Endodermal cell (in vitro differentiated cells): Measurements from ENCODE around the gene DDAH1. TPM values are rescaled to one million over a fixed set of nuclear protein-coding genes. Genes with fewer than 3 reads are reported as not detected.

ENCODE experiments used
- DNase-seq: peaks from one replicate; pipeline ENCODE4 v3.0.0-alpha.2; 2017
- H3K27ac ChIP-seq: 2 replicates; pipeline ENCODE4 v1.5.1; 2013; ENCODE audit warnings: mild to moderate bottlenecking, low read depth, low read length, moderate library complexity
- H3K27me3 ChIP-seq: 2 replicates; pipeline ENCODE4 v1.6.1; 2013; ENCODE audit warnings: mild to moderate bottlenecking, low read length, moderate library complexity; ENCODE audit not compliant: insufficient read depth, control insufficient read depth, poor library complexity, severe bottlenecking
- H3K36me3 ChIP-seq: 2 replicates; pipeline ENCODE4 v1.7.0; 2013; ENCODE audit warnings: mild to moderate bottlenecking, low read length, moderate library complexity; ENCODE audit not compliant: control insufficient read depth, insufficient read depth
- H3K4me1 ChIP-seq: one replicate; pipeline ENCODE4 v1.7.0; 2013; ENCODE audit warnings: low read length; ENCODE audit not compliant: control insufficient read depth, insufficient read depth
- H3K4me3 ChIP-seq: 2 replicates; pipeline ENCODE4 v1.5.1; 2013; ENCODE audit warnings: mild to moderate bottlenecking, low read length, moderate library complexity
- H3K9ac ChIP-seq: 2 replicates; pipeline ENCODE4 v1.6.1; 2013; ENCODE audit warnings: mild to moderate bottlenecking, low read length, moderate library complexity; ENCODE audit not compliant: poor library complexity, severe bottlenecking; ENCODE audit errors: extremely low read depth
- H3K9me3 ChIP-seq: 2 replicates; pipeline ENCODE4 v1.6.1; 2013; ENCODE audit warnings: mild to moderate bottlenecking, low read length, moderate library complexity; ENCODE audit not compliant: control insufficient read depth
- H3K27ac Mint-ChIP-seq: 2 replicates; pipeline ENCODE4 v1.8.0; 2020; ENCODE audit warnings: mixed read lengths
- H3K27me3 Mint-ChIP-seq: 2 replicates; pipeline ENCODE4 v1.8.0; 2021; ENCODE audit warnings: mild to moderate bottlenecking, mixed read lengths; ENCODE audit not compliant: insufficient read depth
- H3K36me3 Mint-ChIP-seq: 2 replicates; pipeline ENCODE4 v1.8.0; 2020; ENCODE audit warnings: low read depth, mixed read lengths
- H3K4me1 Mint-ChIP-seq: 2 replicates; pipeline ENCODE4 v1.8.0; 2020; ENCODE audit warnings: mixed read lengths
- H3K4me3 Mint-ChIP-seq: 2 replicates; pipeline ENCODE4 v1.8.0; 2020; ENCODE audit warnings: mild to moderate bottlenecking, moderate library complexity, mixed read lengths
- H3K9me3 Mint-ChIP-seq: 2 replicates; pipeline ENCODE4 v1.8.0; 2020; ENCODE audit warnings: mild to moderate bottlenecking, mixed read lengths
- CTCF ChIP-seq: fragments of 200-600 bp; sonication (generic); conservative IDR thresholded peaks from 2 replicates; pipeline ENCODE4 v1.5.0; 2021; ENCODE audit warnings: antibody characterized with exemption, mild to moderate bottlenecking
- WGBS, 2 experiments: methylation state at CpG; one replicate each; pipeline versions ENCODE4 v1.1.5 to v1.1.7; 2013; ENCODE audit warnings: missing lambda C conversion rate in 2 of 2, mixed read lengths in 1 of 2; ENCODE audit not compliant: insufficient coverage in 1 of 2, insufficient read length in 1 of 2; 5-methylcytosine and 5-hydroxymethylcytosine counted together
- total RNA-seq, 2 donors: library from RNA; stranded (reverse); fragmentation: NEBNext Ultra II Directional in 1 of 2; extraction: Animal tissue kit (Norgen Biotek cat#: 25700) in 1 of 2; gene quantifications; 2 replicates in 1 of 2; 3 replicates in 1 of 2; pipeline ENCODE4 v1.2.1, GENCODE V29; 2021

DDAH1 gene
- total RNA-seq, 2 donors from 2014 or later, result 16.3 to 22.8 TPM

- Histone ChIP-seq H3K27me3 (no peaks in the 10 kb centered on the region), H3K9ac (no peak overlapping the region), H3K27ac (no peak overlapping the region), H3K4me1 (no peaks in the 10 kb centered on the region), H3K4me3 (no peak overlapping the region), H3K9me3 (no peaks in the 10 kb centered on the region), H3K36me3 (no peaks in the 10 kb centered on the region)
- no peaks in the 10 kb centered on the region for H3K27me3 Mint-ChIP-seq
- no peaks in the 10 kb centered on the region for H3K36me3 Mint-ChIP-seq
- 76% methylated on average over 2 of the region's 2 CpGs; no CpG with 5 or more reads in 1 of the 2 experiments for WGBS, 2 experiments
- no peak for DNase-seq
- H3K4me1 Mint-ChIP-seq, result peaks cover 18% of the 10 kb centered on the region
- H3K4me3 Mint-ChIP-seq, result no peak overlapping the region
- H3K27ac Mint-ChIP-seq, result no peak overlapping the region
- TF ChIP-seq CTCF, result no peak
- H3K9me3 Mint-ChIP-seq, result peaks cover 2% of the 10 kb centered on the region
These were observed 130.0 kb downstream of the DDAH1 start for GRCh38 chr1:85334962-85335361.

- TF ChIP-seq CTCF, result no peak
- Histone ChIP-seq H3K36me3 (no peaks in the 10 kb centered on the region), H3K4me3 (no peak overlapping the region), H3K9me3 (no peaks in the 10 kb centered on the region), H3K9ac (no peak overlapping the region), H3K27me3 (no peaks in the 10 kb centered on the region), H3K4me1 (no peaks in the 10 kb centered on the region), H3K27ac (no peak overlapping the region)
- H3K27ac Mint-ChIP-seq, result no peak overlapping the region
- H3K4me1 Mint-ChIP-seq, result peaks cover 18% of the 10 kb centered on the region
- no peaks in the 10 kb centered on the region for H3K27me3 Mint-ChIP-seq
- H3K36me3 Mint-ChIP-seq, result no peaks in the 10 kb centered on the region
- WGBS, 2 experiments, result 94% methylated on average over 1 of the region's 1 CpG; no CpG with 5 or more reads in 1 of the 2 experiments
- H3K4me3 Mint-ChIP-seq, result no peak overlapping the region
- no peak for DNase-seq
- peaks cover 2% of the 10 kb centered on the region for H3K9me3 Mint-ChIP-seq
These were observed 131.8 kb downstream of the DDAH1 start for GRCh38 chr1:85333186-85333585.

GRCh38 chr1:85332575-85332974 lies 132.4 kb downstream of the DDAH1 start:
- Histone ChIP-seq H3K27me3 (no peaks in the 10 kb centered on the region), H3K4me1 (no peaks in the 10 kb centered on the region), H3K4me3 (no peak overlapping the region), H3K27ac (no peak overlapping the region), H3K36me3 (no peaks in the 10 kb centered on the region), H3K9ac (no peak overlapping the region), H3K9me3 (no peaks in the 10 kb centered on the region)
- Mint-ChIP-seq H3K4me3 (no peak overlapping the region), H3K9me3 (peaks cover 2% of the 10 kb centered on the region), H3K27me3 (no peaks in the 10 kb centered on the region), H3K27ac (no peak overlapping the region), H3K4me1 (peaks cover 18% of the 10 kb centered on the region), H3K36me3 (no peaks in the 10 kb centered on the region)
- no peak for TF ChIP-seq CTCF
- DNase-seq, result no peak
- WGBS, 2 experiments, result 95% methylated on average over 1 of the region's 1 CpG; no CpG with 5 or more reads in 1 of the 2 experiments
